ENCODE results near the gene MAP2.

- TF ChIP-seq CTCF (IDR thresholded peaks at IDR 0.05) (no peak), POLR2AphosphoS5 (IDR thresholded peaks at IDR 0.05) (no peak), POLR2A (IDR thresholded peaks at IDR 0.05) (no peak)
These were observed 247.3 kb downstream of the MAP2 start for GRCh38 chr2:209671020-209671680.
